Right lobe of liver (tissue), 6 donors: Measurements from ENCODE around the gene SLC15A4. TPM values are rescaled to one million over a fixed set of nuclear protein-coding genes. Genes with fewer than 3 reads are reported as not detected.
A peak's percentile ranks its signal among the peaks of the same experiment; 100 is the strongest.
"Not testable (repeated sequence)": the region's sequence is repeated elsewhere in the genome, so short reads cannot be mapped to it uniquely, and the experiment has no call there.

Source experiments
- ATAC-seq, 4 donors: fragments of 200-7000 bp; cut with Tn5 transposase; one replicate each; pipeline ENCODE4 v1.9.1; 2020; ENCODE audit warnings: mild to moderate bottlenecking in 4 of 4, moderate library complexity in 4 of 4
- DNase-seq, 3 donors: peaks; one replicate each; pipeline ENCODE4 v3.0.0-alpha.2; 2020
- H3K27ac ChIP-seq, 3 donors: fragments of 200-600 bp; one replicate each; pipeline ENCODE4 v1.8.0; 2022
- H3K27me3 ChIP-seq, 2 donors: fragments of 200-600 bp; one replicate each; pipeline ENCODE4 v1.8.0; 2022
- H3K36me3 ChIP-seq, 4 donors: fragments of 200-600 bp; sonication (generic) in 1 of 4; one replicate each; pipeline versions ENCODE4 v1.5.1 to v1.8.0; 2017 to 2022; ENCODE audit warnings: control low read depth in 1 of 4
- H3K4me1 ChIP-seq, 4 donors: fragments of 200-600 bp; sonication (generic) in 1 of 4; one replicate each; pipeline versions ENCODE4 v1.5.1 to v1.8.0; 2017 to 2022; ENCODE audit warnings: control low read depth in 1 of 4
- H3K4me3 ChIP-seq, 3 donors: fragments of 200-600 bp; one replicate each; pipeline ENCODE4 v1.8.0; 2022
- H3K9me3 ChIP-seq, 4 donors: fragments of 200-600 bp; sonication (generic) in 1 of 4; one replicate each; pipeline versions ENCODE4 v1.5.1 to v1.8.0; 2017 to 2022; ENCODE audit warnings: control low read depth in 1 of 4
- POLR2A ChIP-seq: fragments of 450-650 bp; IDR thresholded peaks from one replicate; pipeline ENCODE4 v1.6.1; 2017; ENCODE audit warnings: antibody characterized with exemption, mild to moderate bottlenecking
- WGBS: methylation state at CpG from one replicate; pipeline ENCODE4 v1.1.6; 2018; ENCODE audit warnings: low coverage, low lambda C conversion rate; ENCODE audit not compliant: insufficient coverage; ENCODE audit errors: missing lambda C conversion rate; 5-methylcytosine and 5-hydroxymethylcytosine counted together
- intact Hi-C, 2 donors: fragments of 100-400 bp; cut with DNase I; formaldehyde crosslinking; loops; one replicate each; pipeline versions ENCODE4 v1.11.2 to v1.14.1; 2022
- total RNA-seq, 6 experiments: library from RNA; depleted of rRNA in 2 of 6; stranded (reverse); fragments of >200 nt in 2 of 6; fragmentation: NEBNext Ultra II Directional in 3 of 6; extraction: Animal tissue kit (Norgen Biotek cat#: 25700) in 3 of 6; gene quantifications; one replicate each; pipeline versions ENCODE4 v1.1.0 to v1.2.4, GENCODE V29; 2016 to 2023
- TF ChIP-seq, protein P1 (sequence below), 4 donors: fragments of 200-600 bp in 3 of 4; fragments of 450-650 bp in 1 of 4; IDR thresholded peaks; one replicate each; pipeline versions ENCODE4 v1.5.1 to v1.8.0; 2016 to 2022; ENCODE audit warnings: antibody characterized with exemption in 4 of 4, mild to moderate bottlenecking in 2 of 4
- donor health status: DM: no; HTN: yes; CAD: no.
- donor health status: DM: no; HTN: no; CAD: no.
- donor health status: DM: no; HTN: no; CAD: no.
- donor health status: DM: no; HTN: yes; CAD: no.
- donor health status: DM: no; HTN: yes; CAD: no.

The SLC15A4 gene
- total RNA-seq, 6 experiments from 2014 or later = 10.7 to 49.2 (median 25.5) TPM

DNA sequence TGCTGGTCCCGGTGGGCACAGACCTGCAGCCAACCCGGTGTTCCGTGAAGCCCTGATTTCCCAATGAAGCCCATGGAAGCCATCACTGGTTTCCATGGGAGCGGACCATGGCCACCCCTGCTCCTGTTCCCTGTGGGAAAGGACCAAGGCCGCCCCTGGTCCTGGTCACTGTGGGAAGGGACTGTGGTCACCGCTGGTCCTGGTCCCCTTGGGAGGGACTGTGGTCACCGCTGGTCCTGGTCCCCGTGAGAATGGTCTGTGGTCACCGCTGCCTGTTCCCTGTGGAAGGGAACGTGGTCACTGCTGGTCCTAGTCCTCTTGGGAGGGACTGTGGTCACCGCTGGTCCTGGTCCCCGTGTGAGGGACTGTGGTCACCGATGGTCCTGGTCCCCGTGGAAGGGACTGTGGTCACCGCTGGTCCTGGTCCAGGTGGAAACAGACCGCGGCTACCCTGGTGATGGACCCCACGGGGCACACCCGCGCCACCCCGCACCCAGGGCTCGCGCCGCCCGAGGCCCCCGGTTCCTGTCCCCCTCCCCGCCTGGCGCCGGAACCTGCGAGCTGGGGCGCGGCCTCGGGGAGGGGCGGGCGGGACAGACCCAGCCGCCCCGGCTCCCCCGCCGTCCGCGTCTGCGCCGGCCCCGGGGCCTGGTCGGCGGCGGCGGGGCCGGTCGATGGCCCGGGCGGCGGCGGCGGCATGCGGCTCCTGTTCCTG is 29.3 kb upstream of the SLC15A4 start, which contains the start of gene GLT1D1:
Gene GLT1D1, plus strand, starts transcription at position 594 of the 715 bp plus-strand sequence. Its CDS starts 104 bp downstream, at position 698.
- TF ChIP-seq, protein P1, sequence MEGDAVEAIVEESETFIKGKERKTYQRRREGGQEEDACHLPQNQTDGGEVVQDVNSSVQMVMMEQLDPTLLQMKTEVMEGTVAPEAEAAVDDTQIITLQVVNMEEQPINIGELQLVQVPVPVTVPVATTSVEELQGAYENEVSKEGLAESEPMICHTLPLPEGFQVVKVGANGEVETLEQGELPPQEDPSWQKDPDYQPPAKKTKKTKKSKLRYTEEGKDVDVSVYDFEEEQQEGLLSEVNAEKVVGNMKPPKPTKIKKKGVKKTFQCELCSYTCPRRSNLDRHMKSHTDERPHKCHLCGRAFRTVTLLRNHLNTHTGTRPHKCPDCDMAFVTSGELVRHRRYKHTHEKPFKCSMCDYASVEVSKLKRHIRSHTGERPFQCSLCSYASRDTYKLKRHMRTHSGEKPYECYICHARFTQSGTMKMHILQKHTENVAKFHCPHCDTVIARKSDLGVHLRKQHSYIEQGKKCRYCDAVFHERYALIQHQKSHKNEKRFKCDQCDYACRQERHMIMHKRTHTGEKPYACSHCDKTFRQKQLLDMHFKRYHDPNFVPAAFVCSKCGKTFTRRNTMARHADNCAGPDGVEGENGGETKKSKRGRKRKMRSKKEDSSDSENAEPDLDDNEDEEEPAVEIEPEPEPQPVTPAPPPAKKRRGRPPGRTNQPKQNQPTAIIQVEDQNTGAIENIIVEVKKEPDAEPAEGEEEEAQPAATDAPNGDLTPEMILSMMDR (IDR thresholded peaks at IDR 0.05) = no peak
- TF ChIP-seq POLR2A = peak; percentile 28
- 4% methylated on average over 17 of the region's 56 CpGs for WGBS
- Histone ChIP-seq H3K4me1 (peaks cover 0 to 6% (median 0%) of the 10 kb centered on the region in 4 donors), H3K9me3 (no peaks in the 10 kb centered on the region), H3K27ac (peak within 1 kb of the TSS; percentile 89 to 95 (median 89)), H3K27me3 (no peaks in the 10 kb centered on the region), H3K4me3 (peak within 1 kb of the TSS; percentile 54 to 67 (median 65)), H3K36me3 (no peaks in the 10 kb centered on the region)
- DNase-seq (peak in 1 of 3 donors; percentile 32), ATAC-seq (peak; percentile 26 to 59 (median 52))
- intact Hi-C loops = no loop called here

GRCh38 chr12:128852026-128852698 is 28.4 kb upstream of the SLC15A4 start:
- WGBS = 74% methylated on average over 5 of the region's 8 CpGs
- no peak for TF ChIP-seq POLR2A
- TF ChIP-seq, protein P1 (IDR thresholded peaks at IDR 0.05) = no peak
- Histone ChIP-seq H3K4me3 (no peak overlapping the region), H3K4me1 (peaks cover 0 to 6% (median 0%) of the 10 kb centered on the region in 4 donors), H3K9me3 (no peaks in the 10 kb centered on the region), H3K27me3 (no peaks in the 10 kb centered on the region), H3K27ac (no peak overlapping the region), H3K36me3 (no peaks in the 10 kb centered on the region)
- intact Hi-C loops = no loop called here
- ATAC-seq = no peak
- no peak for DNase-seq

DNA sequence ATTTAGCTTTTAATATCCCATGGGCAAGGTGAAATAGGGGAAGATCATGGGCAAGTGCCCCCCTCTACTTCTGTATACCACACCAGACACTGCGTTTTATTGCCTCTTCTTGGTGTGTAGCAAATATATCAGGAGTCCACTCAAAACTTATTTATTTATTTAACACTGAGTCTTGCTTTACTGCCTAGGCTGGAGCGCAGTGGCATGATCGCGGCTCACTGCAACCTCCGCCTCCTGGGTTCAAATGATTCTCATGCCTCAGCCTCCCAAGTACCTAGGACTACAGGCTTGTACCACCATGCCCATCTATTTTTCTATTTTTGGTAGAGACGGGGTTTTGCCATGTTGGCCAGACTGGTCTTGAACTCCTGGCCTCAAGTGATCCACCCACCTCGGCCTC is 27.7 kb upstream of the SLC15A4 start:
- ATAC-seq, intact Hi-C loops, H3K36me3 ChIP-seq, H3K4me3 ChIP-seq, DNase-seq, H3K4me1 ChIP-seq, H3K27ac ChIP-seq, H3K27me3 ChIP-seq, H3K9me3 ChIP-seq: not testable (repeated sequence)
- WGBS = 98% methylated on average over 6 of the region's 7 CpGs

DNA sequence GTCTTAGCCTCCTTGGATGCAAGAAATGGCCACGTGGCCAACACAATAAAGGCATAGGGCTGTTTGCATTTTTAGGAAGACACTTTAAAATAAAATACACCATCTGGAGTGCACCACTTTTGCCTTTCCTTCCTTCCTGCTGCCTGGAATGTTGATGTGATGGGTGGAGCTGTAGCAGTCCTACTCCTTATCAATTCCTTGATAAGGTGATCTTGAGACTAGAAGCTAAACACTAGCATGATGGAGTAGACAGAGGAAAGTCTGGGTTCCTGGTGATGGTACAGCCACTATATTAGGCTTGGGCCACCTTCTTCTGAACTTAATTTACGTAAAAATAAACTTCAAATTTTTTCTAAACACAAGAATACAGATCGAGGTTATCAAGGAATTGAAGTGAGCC is 26.6 kb upstream of the SLC15A4 start:
- no peaks in the 10 kb centered on the region for H3K27me3 ChIP-seq
- no peaks in the 10 kb centered on the region for H3K9me3 ChIP-seq
- peaks cover 0 to 6% (median 0%) of the 10 kb centered on the region in 4 donors for H3K4me1 ChIP-seq
- DNase-seq (no peak), ATAC-seq (no peak)
- WGBS = 59% methylated on average over 3 of the region's 3 CpGs
- intact Hi-C loops = no loop called here
- no peaks in the 10 kb centered on the region for H3K36me3 ChIP-seq
- TF ChIP-seq POLR2A = no peak
- TF ChIP-seq, protein P1 (IDR thresholded peaks at IDR 0.05) = no peak
- H3K4me3 ChIP-seq = no peak overlapping the region
- H3K27ac ChIP-seq = no peak overlapping the region

DNA sequence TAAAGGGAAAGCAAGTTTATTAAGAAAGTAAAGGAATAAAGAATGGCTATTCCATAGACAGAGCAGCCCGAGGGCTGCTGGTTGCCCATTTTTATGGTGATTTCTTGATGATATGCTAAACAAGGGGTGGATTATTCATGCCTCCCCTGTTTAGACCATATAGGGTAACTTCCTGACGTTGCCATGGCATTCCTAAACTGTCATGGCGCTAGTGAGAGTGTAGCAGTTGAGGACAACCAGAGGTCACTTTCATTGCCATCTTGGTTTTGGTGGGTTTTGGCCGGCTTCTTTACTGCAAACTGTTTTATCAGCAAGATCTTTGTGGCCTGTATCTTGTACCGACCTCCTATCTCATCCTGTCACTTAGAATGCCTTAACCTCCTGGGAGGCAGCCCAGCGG is 26.0 kb upstream of the SLC15A4 start:
- H3K27me3 ChIP-seq, H3K36me3 ChIP-seq, H3K4me3 ChIP-seq, intact Hi-C loops, ATAC-seq, H3K9me3 ChIP-seq, DNase-seq, H3K27ac ChIP-seq, H3K4me1 ChIP-seq: not testable (repeated sequence)
- 63% methylated on average over 6 of the region's 6 CpGs for WGBS
